ENCODE data around the gene ATP8A2. TPM values are rescaled to one million over a fixed set of nuclear protein-coding genes. Genes with fewer than 3 reads are reported as not detected.

The ATP8A2 gene
- total RNA-seq, 3 donors from 2014 or later (not counting 1 experiment from before 2014, with no cell fraction given) = 0.43 to 0.68 (median 0.59) TPM

DNA sequence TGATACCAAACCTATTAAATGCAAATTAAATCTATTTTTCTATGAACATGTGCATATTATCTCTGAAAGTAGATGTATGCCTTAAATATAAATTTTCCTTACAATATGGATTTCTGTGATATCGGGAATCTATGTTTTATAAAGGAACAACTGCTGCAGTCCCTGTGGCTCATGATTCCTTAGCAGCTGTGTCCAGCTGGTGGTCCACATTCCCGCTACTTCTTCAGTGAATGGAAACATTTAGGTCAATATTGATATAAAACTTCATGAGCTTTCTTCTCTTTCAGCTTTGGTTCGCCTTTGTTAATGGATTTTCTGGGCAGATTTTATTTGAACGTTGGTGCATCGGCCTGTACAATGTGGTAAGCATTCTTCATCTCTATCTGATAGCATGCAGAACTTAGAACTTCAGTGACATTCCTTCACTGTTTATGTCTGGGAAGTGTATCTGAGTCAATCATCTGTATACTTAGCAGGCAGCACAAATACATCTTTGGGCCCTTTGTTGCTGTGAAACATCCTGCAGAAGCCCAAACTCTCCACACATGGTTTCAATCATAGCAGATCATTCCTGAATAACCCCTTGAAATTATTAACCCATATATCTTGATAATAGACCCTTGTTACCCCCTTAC, 456.2 kb downstream of the ATP8A2 start:
- H3K4me3 Mint-ChIP-seq = no peak overlapping the region
- intact Hi-C loops (cut with micrococcal nuclease) = loop anchor here (10.0 kb wide), 1 partner anchor 253 kb away; no protein-coding TSS in a partner anchor
- 89% methylated on average over 5 of the region's 5 CpGs for WGBS (ENCODE audit: insufficient coverage)
- H3K27ac Mint-ChIP-seq = no peak overlapping the region
- no peak for DNase-seq
- no peak overlapping the region for H3K27ac ChIP-seq (ENCODE audit: low read length)
- H3K9me3 ChIP-seq (ENCODE audit: control insufficient read depth, insufficient read depth, low read length) = no peaks in the 10 kb centered on the region
- H3K27me3 Mint-ChIP-seq (ENCODE audit: low read depth in 2 of 2) = peaks cover 5 to 26% of the 10 kb centered on the region in 2 donors
- H3K9me3 Mint-ChIP-seq = peaks cover 0 to 3% of the 10 kb centered on the region in 2 donors
- no peaks in the 10 kb centered on the region for H3K27me3 ChIP-seq (ENCODE audit: control insufficient read depth, insufficient read depth, low read length)
- H3K4me1 Mint-ChIP-seq = no peaks in the 10 kb centered on the region
- peaks cover 8% of the 10 kb centered on the region for H3K36me3 Mint-ChIP-seq
- no peaks in the 10 kb centered on the region for H3K4me1 ChIP-seq (ENCODE audit: control insufficient read depth, insufficient read depth, low read length)
- TF ChIP-seq, protein P1, sequence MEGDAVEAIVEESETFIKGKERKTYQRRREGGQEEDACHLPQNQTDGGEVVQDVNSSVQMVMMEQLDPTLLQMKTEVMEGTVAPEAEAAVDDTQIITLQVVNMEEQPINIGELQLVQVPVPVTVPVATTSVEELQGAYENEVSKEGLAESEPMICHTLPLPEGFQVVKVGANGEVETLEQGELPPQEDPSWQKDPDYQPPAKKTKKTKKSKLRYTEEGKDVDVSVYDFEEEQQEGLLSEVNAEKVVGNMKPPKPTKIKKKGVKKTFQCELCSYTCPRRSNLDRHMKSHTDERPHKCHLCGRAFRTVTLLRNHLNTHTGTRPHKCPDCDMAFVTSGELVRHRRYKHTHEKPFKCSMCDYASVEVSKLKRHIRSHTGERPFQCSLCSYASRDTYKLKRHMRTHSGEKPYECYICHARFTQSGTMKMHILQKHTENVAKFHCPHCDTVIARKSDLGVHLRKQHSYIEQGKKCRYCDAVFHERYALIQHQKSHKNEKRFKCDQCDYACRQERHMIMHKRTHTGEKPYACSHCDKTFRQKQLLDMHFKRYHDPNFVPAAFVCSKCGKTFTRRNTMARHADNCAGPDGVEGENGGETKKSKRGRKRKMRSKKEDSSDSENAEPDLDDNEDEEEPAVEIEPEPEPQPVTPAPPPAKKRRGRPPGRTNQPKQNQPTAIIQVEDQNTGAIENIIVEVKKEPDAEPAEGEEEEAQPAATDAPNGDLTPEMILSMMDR (IDR thresholded peaks at IDR 0.05) = no peak
- ATAC-seq = no peak
- H3K4me3 ChIP-seq (ENCODE audit: low read length) = no peak overlapping the region
- no peaks in the 10 kb centered on the region for H3K36me3 ChIP-seq (ENCODE audit: control insufficient read depth, insufficient read depth, low read length)

- TF ChIP-seq, protein P1 (IDR thresholded peaks at IDR 0.05) = no peak
- ATAC-seq (no peak), DNase-seq (no peak)
- Histone ChIP-seq H3K4me3 (ENCODE audit: low read length) (no peak overlapping the region), H3K27ac (ENCODE audit: low read length) (no peak overlapping the region), H3K9me3 (ENCODE audit: control insufficient read depth, insufficient read depth, low read length) (no peaks in the 10 kb centered on the region), H3K36me3 (ENCODE audit: control insufficient read depth, insufficient read depth, low read length) (no peaks in the 10 kb centered on the region), H3K4me1 (ENCODE audit: control insufficient read depth, insufficient read depth, low read length) (no peaks in the 10 kb centered on the region), H3K27me3 (ENCODE audit: control insufficient read depth, insufficient read depth, low read length) (no peaks in the 10 kb centered on the region)
- intact Hi-C loops (cut with micrococcal nuclease) = no loop called here
- no peak overlapping the region for H3K27ac Mint-ChIP-seq
- H3K9me3 Mint-ChIP-seq = no peaks in the 10 kb centered on the region
- no peak overlapping the region for H3K4me3 Mint-ChIP-seq
- H3K36me3 Mint-ChIP-seq = no peaks in the 10 kb centered on the region
- H3K4me1 Mint-ChIP-seq = no peaks in the 10 kb centered on the region
- 100% methylated on average over 1 of the region's 1 CpG for WGBS (ENCODE audit: insufficient coverage)
- H3K27me3 Mint-ChIP-seq (ENCODE audit: low read depth in 2 of 2) = peaks cover 0 to 10% of the 10 kb centered on the region in 2 donors
Measured at GRCh38 chr13:25833761-25834160, 462.0 kb downstream of the ATP8A2 start.

DNA sequence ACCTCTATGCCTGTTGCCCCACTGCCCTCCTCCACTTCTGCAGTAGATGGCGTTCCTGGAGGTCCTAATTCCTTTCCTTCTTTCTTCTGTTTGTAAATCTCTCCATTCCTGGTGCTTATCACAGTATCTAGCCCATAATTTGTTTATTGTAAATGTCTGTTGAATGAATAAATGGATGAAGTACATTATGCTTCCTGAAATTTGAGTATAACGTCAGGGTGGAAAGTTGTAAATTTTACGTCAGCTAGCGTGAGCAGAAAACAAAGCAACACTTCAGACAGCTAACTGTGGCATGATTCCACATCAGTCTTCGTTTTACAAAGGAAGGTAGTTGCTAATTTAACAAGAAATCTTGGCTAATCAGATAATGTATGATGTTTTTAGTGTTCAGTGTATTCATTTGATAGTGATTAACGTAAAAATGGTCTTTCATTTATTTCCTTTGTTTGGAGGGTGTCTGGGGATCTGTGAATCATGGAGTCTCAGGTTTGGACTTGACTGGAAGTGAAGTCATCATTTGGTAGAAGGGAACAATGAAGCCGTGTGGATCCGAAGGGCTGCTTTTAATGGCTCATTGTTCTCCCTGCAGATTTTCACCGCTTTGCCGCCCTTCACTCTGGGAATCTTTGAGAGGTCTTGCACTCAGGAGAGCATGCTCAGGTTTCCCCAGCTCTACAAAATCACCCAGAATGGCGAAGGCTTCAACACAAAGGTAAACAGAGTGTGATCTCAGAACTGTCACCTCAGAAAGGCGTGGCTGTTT, 465.0 kb downstream of the ATP8A2 start:
- no peaks in the 10 kb centered on the region for H3K4me1 ChIP-seq (ENCODE audit: control insufficient read depth, insufficient read depth, low read length)
- no peaks in the 10 kb centered on the region for H3K27me3 ChIP-seq (ENCODE audit: control insufficient read depth, insufficient read depth, low read length)
- no peaks in the 10 kb centered on the region for H3K9me3 ChIP-seq (ENCODE audit: control insufficient read depth, insufficient read depth, low read length)
- Mint-ChIP-seq H3K36me3 (peaks cover 4% of the 10 kb centered on the region), H3K27me3 (ENCODE audit: low read depth in 2 of 2) (peaks cover 5 to 10% of the 10 kb centered on the region in 2 donors), H3K4me1 (no peaks in the 10 kb centered on the region), H3K9me3 (no peaks in the 10 kb centered on the region), H3K4me3 (no peak overlapping the region), H3K27ac (no peak overlapping the region)
- WGBS (ENCODE audit: insufficient coverage) = 78% methylated on average over 11 of the region's 12 CpGs
- no peaks in the 10 kb centered on the region for H3K36me3 ChIP-seq (ENCODE audit: control insufficient read depth, insufficient read depth, low read length)
- ATAC-seq (no peak), DNase-seq (no peak)
- no peak overlapping the region for H3K4me3 ChIP-seq (ENCODE audit: low read length)
- intact Hi-C loops (cut with micrococcal nuclease) = no loop called here
- no peak overlapping the region for H3K27ac ChIP-seq (ENCODE audit: low read length)
- TF ChIP-seq, protein P1 (IDR thresholded peaks at IDR 0.05) = no peak

All from natural killer cell (primary cell).